DND-41 (cell line): Measurements from ENCODE around the gene MEG3.
A peak's percentile ranks its signal among the peaks of the same experiment; 100 is the strongest.

Experiments
- ATAC-seq: fragments of 200-7000 bp; cut with Tn5 transposase; 3 replicates; pipeline ENCODE4 v1.9.1; 2021; ENCODE audit warnings: low read depth; ENCODE audit not compliant: insufficient read depth
- DNase-seq: peaks from one replicate; pipeline ENCODE4 v3.0.0-alpha.2; 2020
- H2AFZ ChIP-seq: 2 replicates; pipeline ENCODE4 v1.6.0; 2012; ENCODE audit warnings: low read depth, low read length
- H3K27ac ChIP-seq: 2 replicates; pipeline ENCODE4 v1.5.1; 2012; ENCODE audit warnings: low read length, inconsistent platforms
- H3K27me3 ChIP-seq: fragments of 200-600 bp; sonication (generic); 2 replicates; pipeline ENCODE4 v1.6.0; 2012; ENCODE audit warnings: low read length, mild to moderate bottlenecking, inconsistent platforms; ENCODE audit not compliant: insufficient read depth, poor library complexity
- H3K36me3 ChIP-seq: 2 replicates; pipeline ENCODE4 v1.5.1; 2012; ENCODE audit warnings: low read length, inconsistent platforms; ENCODE audit not compliant: insufficient read depth
- H3K4me1 ChIP-seq: 2 replicates; pipeline ENCODE4 v1.5.1; 2012; ENCODE audit warnings: mild to moderate bottlenecking, low read length; ENCODE audit not compliant: insufficient read depth
- H3K4me2 ChIP-seq: 2 replicates; pipeline ENCODE4 v1.6.0; 2012; ENCODE audit warnings: mild to moderate bottlenecking, moderate library complexity, low read length, inconsistent platforms; ENCODE audit not compliant: insufficient read depth
- H3K4me3 ChIP-seq, 2 experiments: fragments of 200-600 bp in 1 of 2; shearing (Covaris generic) in 1 of 2; 2 replicates each; pipeline ENCODE4 v1.5.1; 2012 to 2016; ENCODE audit warnings: inconsistent platforms in 2 of 2, low read length in 2 of 2, mild to moderate bottlenecking in 2 of 2, low read depth in 1 of 2, moderate library complexity in 1 of 2
- H3K79me2 ChIP-seq: 2 replicates; pipeline ENCODE4 v1.6.0; 2012; ENCODE audit warnings: low read length, inconsistent platforms; ENCODE audit not compliant: insufficient read depth
- H3K9ac ChIP-seq: 2 replicates; pipeline ENCODE4 v1.6.0; 2012; ENCODE audit warnings: low read depth, mild to moderate bottlenecking, inconsistent platforms, low read length, moderate library complexity
- H3K9me3 ChIP-seq: 2 replicates; pipeline ENCODE4 v1.5.1; 2012; ENCODE audit warnings: low read length, moderate library complexity, mild to moderate bottlenecking, inconsistent platforms; ENCODE audit not compliant: insufficient read depth, severe bottlenecking
- H4K20me1 ChIP-seq: 2 replicates; pipeline ENCODE4 v1.6.0; 2012; ENCODE audit warnings: low read length; ENCODE audit not compliant: insufficient read depth
- CTCF ChIP-seq: IDR thresholded peaks from 2 replicates; pipeline ENCODE4 v1.5.1; 2012; ENCODE audit warnings: borderline replicate concordance, low read length, moderate library complexity, mild to moderate bottlenecking; ENCODE audit not compliant: poor library complexity, severe bottlenecking; ENCODE audit errors: extremely low read depth
- EZH2 ChIP-seq: IDR thresholded peaks from 3 replicates; pipeline ENCODE4 v1.6.1; 2012; ENCODE audit warnings: borderline replicate concordance, low read depth, mild to moderate bottlenecking, moderate library complexity, low read length, inconsistent platforms; ENCODE audit not compliant: severe bottlenecking

Gene MEG3

GRCh38 chr14:100872259-100873095, 46.6 kb downstream of the MEG3 start:
- H3K36me3 ChIP-seq = no peaks in the 10 kb centered on the region
- H3K4me1 ChIP-seq = no peaks in the 10 kb centered on the region
- H3K27me3 ChIP-seq = no peaks in the 10 kb centered on the region
- TF ChIP-seq EZH2 (no peak), CTCF (no peak)
- no peaks in the 10 kb centered on the region for H3K9me3 ChIP-seq
- no peaks in the 10 kb centered on the region for H4K20me1 ChIP-seq
- H3K9ac ChIP-seq = no peak overlapping the region
- H3K27ac ChIP-seq = no peak overlapping the region
- no peak overlapping the region for H2AFZ ChIP-seq
- H3K4me3 ChIP-seq = no peak overlapping the region
- no peak overlapping the region for H3K4me2 ChIP-seq
- no peak for DNase-seq
- ATAC-seq = 0 out of 3 replicates have a peak, but pooled peaks have one; percentile 24
- no peaks in the 10 kb centered on the region for H3K79me2 ChIP-seq

- TF ChIP-seq EZH2 (no peak), CTCF (no peak)
- no peaks in the 10 kb centered on the region for H3K79me2 ChIP-seq
- H3K4me2 ChIP-seq = no peak overlapping the region
- DNase-seq = no peak
- H3K4me3 ChIP-seq = no peak overlapping the region
- H3K9me3 ChIP-seq = no peaks in the 10 kb centered on the region
- H3K27me3 ChIP-seq = no peaks in the 10 kb centered on the region
- H4K20me1 ChIP-seq = no peaks in the 10 kb centered on the region
- H2AFZ ChIP-seq = no peak overlapping the region
- no peaks in the 10 kb centered on the region for H3K36me3 ChIP-seq
- ATAC-seq = no peak
- H3K4me1 ChIP-seq = no peaks in the 10 kb centered on the region
- no peak overlapping the region for H3K27ac ChIP-seq
- H3K9ac ChIP-seq = no peak overlapping the region
Measured at GRCh38 chr14:100873096-100873482, 47.2 kb downstream of the MEG3 start.

GRCh38 chr14:100874051-100874410, 48.1 kb downstream of the MEG3 start:
- H3K4me1 ChIP-seq = no peaks in the 10 kb centered on the region
- H3K4me2 ChIP-seq = no peak overlapping the region
- no peak overlapping the region for H2AFZ ChIP-seq
- H4K20me1 ChIP-seq = no peaks in the 10 kb centered on the region
- H3K9ac ChIP-seq = no peak overlapping the region
- no peak for DNase-seq
- no peaks in the 10 kb centered on the region for H3K36me3 ChIP-seq
- no peaks in the 10 kb centered on the region for H3K79me2 ChIP-seq
- H3K27ac ChIP-seq = no peak overlapping the region
- ATAC-seq = no peak
- TF ChIP-seq CTCF = no peak
- TF ChIP-seq EZH2 = no peak
- H3K9me3 ChIP-seq = no peaks in the 10 kb centered on the region
- H3K27me3 ChIP-seq = no peaks in the 10 kb centered on the region
- no peak overlapping the region for H3K4me3 ChIP-seq
